OCI-M1 (cell line): ENCODE measurements around the gene MSI2.

Experiments
- DNase-seq: peaks from one replicate; lab custom pipeline; 2025; lab: John Stamatoyannopoulos, UW

The MSI2 gene

DNA sequence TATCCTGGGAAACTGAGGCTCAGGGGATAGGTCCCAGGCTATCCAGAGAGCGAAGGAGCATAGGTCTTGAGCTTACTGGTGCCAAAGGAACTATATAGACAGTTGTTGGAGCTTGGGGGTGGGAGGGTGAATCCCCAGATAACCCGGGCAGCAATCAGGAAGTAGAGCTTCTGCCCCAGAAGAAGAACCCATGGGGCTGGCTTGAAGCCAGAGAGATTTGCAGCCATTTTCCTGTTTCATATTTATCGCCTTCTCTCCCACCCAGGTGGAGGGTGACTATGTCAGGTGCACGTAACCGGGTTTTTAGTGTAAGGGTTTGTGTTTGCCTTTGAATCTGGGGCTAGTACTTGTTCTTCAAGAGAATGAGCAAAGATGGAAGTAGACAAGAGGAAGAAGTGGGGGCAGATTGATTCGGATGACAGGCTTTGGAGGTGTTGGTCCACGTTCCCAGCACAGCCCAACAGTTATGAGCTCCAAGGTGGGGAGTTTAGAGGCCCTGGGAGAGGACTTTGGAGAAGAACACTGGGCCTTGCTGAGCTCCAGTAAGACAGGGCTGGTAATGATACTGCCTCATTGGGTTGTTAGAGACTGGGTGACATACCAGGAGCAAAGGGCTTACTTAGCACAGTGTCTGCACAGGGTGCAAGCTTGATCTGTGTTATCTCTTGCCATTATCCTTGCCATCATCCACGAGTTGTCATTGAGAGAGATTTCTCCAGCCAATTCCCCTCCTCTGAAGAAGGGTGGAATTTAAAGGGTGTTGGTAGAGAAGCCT is 343.1 kb downstream of the MSI2 start:
- peak; percentile 48 for DNase-seq

DNA sequence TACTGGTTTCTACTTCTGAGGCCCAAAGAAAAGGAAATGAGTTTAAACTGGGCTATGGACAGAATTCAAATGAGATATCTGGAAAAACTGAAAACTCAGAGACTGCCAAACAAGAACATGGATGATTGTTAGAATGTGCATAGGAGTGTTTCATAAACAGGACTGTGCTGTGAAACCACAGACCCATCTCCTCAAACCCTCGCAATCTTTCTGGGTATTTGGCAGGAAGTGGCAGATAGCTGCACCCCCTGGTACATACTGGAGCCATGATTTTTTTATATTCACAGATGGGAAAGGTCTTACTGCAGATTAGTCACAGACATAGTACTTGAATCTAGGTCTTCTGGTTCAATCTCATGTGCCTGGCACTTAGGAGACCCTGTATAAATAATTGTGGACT is 343.8 kb downstream of the MSI2 start:
- DNase-seq, result peak; percentile 21

DNA sequence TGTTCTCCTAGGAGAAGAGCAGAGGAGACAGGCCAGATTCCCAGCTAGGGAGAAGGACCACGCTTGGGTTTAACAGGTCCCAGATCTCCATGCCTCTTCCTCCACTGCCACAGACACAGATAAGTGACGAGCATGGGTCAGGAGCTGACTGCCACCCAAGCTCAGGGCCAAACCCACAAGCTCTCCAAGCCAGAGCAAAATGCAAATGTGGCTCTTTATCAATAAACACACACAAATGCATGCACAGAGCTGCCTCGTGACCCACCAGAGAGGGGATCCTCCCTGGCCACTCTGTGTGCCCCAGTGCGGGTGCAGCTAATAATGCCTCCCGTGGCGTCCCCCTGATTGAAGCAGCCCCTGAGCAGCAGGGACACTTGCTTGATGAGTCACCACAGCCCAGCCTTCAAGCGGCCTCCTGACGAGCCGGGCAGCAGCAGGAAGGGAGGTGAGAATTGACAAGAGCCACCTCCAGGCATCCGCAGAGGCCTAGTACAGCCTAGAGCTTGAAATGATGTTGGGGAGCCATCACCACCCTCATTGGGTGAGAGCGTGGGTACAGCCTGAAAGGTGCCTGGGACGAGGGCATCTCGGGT is 344.9 kb downstream of the MSI2 start:
- no peak for DNase-seq

DNA sequence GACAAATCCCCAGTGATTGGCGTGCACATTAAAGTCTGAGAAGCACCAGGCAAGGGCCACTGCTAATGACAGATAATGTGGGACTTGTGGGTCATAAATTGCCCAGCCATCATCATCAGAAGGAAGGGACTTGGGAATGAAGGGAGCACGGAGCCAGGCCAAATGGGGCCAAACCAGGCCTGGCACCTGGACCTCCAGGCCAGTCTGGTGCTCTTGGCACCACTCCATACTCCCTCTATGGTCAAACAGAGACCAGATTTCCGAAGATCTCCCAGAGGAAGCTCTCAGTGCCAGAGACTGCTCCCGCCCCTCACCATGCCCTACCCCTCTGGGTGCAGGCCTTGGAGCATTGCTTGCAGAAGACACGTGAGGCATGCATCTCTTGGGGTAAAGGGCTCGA is 346.6 kb downstream of the MSI2 start:
- no peak for DNase-seq

DNA sequence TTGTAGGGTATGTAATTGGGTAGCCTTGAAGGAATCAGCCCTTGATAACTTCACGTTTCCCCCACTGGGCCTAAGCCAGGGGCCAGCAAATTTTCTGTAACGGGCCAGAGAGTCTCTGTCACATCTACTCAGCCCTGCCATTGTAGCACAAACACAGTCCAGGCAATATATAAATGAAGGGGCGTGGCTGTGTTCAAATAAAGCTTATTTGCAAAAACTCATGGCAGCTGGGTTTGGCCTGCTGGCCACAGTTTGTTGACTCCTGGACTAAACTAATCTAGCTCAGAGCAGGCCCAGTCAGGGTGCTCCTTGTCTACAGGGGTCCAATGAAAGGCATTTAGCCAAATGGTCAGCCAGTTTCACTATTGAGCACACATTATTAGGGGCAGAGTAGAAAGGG is 347.2 kb downstream of the MSI2 start:
- no peak for DNase-seq

DNA sequence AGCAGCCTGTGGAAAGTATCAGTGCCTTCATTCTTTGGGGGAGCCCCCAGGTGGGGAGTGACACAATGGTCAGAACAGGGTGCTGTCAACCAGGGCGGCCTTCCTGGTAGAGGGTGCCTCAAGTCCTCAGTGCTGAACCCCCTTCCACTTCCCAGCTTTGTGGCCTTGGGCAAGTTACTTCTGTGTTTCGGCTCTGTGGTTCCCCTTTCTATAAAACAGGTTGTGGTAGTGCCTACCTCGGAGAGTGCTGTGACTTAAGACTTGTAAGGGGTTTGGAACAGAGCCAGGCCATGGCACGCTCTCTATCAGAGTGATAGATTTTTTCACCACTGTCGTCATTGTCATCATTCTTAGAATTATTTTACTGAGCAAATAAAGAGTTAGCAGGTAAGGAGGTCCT is 347.7 kb downstream of the MSI2 start:
- peak; percentile 4 for DNase-seq

DNA sequence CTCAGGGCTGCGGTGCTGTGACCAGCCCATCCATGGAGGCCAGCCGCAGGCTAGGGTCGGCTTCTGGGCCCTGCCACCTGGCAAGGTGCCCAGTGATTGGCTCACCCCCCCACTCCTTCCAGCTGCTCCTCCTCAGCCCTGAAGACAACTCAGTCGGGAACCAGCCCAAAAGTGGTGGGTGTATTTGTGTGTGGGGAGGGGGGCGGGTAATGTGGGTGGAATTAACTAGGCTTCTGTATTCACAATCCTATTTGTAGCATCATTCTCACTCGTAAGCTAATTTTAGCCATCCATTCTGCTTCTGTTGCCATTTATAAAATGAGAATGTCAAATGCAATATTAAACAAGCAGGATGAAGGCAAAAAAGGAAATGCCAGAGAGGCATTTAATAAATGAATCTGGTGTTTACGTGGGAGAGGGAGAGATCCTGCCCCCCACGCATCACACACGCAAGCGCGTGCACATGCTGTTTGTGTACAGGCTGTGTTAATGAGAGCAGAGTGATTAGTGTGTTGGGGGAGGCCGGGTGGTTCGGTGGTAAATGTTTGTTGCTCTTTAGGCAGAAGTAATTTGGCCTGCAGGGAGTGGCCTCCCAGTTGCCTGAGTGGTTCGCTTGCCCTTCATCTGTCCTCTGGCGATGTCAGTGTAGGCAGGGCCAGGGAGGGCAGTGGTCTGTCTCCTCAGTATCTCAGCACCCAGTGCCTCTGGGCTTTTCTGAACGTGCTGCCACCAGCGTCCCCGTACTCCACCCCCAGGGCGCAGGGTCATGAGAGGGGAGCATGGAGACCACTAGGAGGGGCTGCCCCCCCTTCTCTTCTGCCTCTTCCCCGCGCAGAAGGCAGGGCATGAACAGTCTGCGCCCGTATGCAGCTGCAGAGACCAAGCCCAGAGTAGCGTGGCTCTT is 348.7 kb downstream of the MSI2 start:
- DNase-seq, result no peak

DNA sequence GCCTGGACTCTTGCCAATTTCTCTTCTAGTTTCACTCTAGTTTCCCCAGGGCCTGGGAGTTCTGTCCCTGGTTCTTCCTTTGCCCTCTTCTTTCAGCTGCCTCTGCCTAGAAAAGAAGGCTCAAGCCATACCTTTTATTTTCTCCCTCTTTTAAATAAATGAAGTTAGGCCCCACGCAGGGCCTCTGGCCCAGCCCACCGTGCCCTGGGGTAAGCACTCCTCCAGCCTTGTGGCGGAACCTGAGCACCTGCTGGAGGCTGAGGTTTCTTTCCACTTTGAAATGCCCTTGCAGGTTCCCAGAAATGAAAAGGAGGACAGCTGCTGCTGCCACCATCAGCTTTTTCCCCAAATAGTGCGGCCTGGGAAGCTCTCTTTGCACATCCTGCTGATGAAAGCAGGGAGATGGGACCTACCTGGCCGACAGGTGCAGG is 349.4 kb downstream of the MSI2 start:
- peak; percentile 15 for DNase-seq

DNA sequence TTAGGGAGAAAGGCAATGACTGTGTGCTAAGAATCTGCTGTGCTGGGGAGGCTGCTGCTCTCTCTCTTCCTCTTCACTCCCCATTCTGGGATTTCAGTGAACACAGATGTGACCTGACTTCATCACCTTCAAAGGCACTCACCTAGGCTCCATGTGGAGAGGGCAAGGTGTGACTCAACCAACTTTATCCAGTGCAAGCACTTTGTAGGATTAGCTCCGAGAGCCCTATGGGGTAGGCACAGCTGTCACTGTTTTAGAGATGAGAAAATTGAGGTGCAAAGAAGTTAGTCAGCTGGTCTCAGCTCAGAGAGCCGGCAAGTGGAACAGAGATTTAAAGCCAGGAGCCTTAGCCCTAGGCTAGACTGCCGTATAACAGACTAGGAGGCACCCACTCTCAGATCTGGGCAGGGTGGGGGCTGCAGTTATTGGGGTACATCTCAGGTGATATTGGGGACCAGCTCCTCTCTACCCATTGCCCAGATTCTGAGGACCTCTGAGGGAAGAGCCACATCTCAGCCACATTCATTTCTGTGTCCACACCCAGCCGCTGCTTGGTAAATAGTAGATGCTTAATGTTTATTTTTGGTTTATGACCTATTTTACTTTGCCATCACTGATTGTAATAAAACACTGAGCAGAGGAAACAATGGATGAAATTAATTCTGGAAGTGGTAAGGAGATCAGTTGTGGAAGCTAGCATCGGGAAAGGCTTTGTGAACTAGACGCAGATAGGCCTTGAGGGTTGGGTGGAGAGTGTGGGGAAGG is 350.0 kb downstream of the MSI2 start:
- no peak for DNase-seq

DNA sequence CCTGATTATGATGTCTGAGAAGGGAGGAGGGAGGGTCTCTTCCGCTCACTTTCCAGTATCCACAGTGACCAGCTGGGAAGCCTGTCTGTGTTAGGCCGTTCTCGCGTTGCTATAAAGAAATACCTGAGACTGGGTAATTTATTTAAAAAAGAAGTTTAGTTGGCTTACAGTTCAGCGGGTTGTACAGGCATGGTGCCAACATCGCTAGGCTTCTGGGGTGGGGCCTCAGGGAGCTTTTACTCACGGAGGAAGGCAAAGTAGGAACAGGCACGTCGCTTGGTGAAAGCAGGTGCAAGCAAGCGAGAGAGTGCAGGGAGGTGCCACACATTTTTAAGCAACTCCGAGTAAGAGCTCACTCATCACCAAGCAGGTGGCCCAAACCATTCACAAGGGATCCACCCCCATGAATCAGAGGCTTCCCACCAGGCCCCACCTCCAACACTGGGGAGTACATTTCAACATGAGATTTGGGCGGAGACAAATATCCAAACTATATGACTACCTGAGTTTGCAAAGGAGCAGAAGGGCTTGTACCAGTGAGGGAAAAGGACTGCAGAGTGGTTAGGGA is 351.3 kb downstream of the MSI2 start:
- DNase-seq, result no peak

DNA sequence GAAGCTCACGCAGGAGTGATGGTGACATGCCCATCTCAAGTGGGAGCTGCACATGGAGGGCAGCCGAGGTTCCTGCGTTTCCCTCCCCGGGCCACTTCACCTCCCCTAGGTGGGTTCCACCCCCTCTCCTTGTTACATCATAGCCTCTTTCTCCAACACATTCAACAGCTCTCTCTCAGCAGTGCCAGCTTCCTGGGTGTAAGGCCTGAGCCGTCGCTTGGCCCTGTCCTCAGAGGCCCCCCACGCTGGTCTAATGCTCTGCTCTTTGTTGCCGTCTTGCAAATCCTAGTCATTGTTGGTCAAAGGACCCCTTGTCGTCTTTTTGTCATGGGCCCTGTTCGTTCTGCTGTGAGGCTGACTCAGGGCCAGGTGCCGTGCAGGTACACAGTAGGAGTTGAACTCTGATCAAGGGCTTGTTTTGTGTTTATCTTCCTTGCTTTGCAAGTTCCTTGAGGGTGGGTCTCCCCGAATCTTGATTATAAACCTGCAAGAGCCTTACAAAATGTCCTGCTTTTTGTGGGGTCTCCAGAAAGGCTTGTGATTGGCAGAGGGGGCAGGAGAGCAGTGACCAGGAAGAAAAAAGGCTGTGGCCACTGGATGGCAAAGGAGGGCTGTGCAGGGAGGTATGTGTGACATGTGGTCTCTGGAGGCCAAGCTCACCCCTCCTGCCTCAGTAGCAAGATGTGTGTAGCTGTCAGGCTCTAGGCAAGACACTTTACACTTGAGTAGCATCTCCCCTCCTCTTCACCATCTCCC is 352.2 kb downstream of the MSI2 start:
- DNase-seq, result no peak

DNA sequence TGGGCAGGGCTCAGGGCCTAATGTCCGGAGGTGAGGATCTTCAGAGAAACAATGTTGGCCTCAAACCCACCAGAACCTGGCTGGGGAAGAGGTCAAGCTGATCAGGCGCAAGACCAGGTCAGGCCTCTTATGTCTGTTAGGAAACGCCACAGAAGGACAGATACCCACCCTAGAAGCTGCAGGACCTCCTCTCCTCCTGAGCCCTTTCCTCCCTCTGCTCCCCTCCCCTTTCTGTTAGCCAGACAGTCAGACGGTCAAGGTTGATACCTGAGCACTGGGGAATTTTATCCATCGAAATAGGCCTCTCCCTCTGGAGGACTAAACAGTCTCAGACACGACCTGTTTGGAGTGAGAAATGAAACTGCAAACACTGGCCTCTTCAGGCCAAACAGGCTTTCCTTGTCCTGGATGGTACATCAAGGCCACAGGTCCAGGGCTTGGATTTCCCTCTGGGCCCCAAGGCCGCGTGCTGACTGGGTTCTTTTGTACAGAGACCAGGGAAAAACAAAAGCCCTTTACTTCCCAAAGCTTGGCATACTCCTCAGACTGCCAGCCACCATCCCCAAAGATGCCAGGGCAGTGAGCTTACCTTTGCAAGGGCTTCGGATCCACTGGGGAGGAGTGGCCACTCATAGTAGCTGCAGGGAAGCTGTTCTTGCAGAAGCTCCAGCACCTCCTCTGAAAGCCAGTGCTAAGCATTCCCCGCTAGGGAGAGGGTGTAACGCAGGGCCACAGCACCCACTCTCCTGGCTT is 353.0 kb downstream of the MSI2 start:
- no peak for DNase-seq

DNA sequence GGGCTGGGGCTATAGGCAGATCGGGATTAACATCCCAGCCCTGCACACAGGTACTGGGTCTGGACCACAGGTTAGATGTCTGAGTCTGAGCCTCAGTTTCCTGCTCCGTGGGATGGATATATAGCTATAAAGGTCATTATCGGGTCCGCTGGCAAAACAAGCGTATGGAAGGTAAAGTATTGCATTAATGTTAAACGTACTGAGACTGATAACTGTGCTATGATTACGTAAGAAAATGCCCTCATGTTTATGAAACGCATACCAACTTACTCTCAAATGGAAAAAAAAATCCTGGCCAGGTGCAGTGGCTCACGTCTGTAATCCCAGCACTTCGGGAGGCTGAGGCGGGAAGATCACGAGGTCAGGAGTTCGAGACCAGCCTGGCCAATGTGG is 353.6 kb downstream of the MSI2 start:
- DNase-seq, result no peak

DNA sequence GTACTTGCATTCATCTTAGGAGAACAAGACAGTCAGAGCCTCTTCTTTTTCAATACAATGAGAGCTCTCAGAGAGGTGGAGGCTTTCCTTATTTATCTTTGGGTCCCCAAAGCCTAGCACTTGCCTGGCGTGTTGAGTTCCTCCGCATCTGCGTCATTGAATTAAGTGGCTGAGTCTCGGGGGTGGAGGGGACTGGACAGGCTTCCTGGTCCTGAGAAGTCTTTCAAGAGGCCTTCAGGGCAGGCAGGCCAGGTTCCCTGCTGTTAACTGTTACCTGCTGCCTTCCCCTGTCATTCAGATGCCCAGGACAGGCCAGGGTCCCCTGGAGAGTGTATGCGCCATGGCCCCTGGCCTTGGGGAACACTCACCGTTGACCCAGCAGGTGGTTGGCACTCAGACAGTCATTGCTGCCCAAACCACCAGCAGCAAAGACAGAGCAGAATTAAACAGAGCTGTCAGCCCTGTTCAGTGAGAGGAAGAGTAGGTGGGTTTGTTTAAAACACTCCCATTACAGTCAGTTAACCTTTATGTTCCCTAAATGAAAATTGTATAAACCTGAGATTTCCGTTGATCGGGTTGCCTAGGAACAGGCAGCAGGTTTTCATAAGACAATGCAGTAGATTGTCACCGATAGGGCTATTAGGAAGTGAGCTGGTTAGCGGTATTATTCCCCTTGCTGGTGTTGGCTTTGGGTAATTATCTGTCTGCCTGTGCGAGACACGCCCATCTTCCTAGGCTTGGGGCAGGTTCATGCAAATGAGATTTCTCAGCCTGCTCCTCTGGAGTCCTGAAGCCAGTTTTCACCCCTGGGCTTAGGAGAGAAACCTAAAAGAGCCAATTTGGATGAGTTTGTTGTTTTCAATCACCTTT is 356.1 kb downstream of the MSI2 start:
- peak; percentile 49 for DNase-seq

DNA sequence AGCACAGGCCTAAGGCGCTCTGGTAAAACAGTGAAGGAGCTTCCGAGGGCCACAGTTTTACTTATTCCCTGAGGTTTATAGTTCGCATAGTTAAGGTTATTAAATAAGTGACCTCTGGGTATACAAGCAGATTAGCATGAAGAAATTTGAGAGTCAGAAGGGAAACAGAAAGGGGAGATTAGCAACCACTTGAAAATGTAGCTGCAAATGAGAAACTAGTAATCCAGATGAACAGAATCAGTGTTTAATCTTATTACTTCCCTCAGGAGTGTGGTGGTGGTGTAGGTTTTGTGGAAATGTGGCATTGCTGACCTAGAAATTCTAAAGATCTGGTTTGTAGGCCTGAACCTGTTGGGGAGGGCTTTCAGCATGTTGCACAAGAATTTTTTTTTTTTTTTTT is 358.4 kb downstream of the MSI2 start:
- DNase-seq, result no peak

DNA sequence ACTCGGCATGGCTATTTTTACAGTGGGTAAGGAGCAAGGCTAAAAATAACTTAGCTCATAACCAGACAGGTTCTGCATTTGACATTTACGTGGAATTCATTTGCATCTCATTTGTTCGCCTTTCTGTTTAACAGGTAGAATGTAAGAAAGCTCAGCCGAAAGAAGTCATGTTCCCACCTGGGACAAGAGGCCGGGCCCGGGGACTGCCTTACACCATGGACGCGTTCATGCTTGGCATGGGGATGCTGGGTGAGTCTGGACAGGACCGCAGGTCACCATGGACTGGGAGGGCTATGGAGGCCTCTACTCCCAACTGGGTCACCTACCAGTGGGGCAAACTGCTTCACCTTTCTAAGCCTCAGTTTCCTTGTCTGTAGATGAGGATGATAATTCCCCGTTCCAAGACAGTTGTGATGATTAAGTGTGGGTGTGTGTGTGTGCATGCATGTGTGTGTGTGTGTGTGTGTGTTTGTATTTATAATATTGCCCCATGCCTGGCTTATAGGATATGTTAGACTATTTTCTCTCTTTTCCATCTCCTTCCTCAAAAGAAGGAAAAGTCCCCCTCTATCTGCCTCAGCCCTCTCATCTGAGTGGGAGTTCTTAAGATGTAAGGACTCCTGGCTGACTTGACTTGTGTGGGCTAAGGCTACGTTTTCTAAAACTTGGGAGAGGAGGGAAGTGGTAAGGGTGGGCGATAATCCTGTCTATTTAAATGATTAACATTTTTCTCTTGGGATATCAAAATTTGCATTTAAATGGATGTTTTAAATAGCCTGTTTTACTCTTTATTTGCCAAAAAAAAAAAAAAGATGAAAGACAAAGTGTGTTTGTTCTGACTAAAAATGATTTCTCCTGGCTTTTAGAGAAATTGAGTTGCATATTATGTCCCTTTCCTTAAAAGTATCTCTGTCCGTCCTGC is 359.8 kb downstream of the MSI2 start:
- no peak for DNase-seq

DNA sequence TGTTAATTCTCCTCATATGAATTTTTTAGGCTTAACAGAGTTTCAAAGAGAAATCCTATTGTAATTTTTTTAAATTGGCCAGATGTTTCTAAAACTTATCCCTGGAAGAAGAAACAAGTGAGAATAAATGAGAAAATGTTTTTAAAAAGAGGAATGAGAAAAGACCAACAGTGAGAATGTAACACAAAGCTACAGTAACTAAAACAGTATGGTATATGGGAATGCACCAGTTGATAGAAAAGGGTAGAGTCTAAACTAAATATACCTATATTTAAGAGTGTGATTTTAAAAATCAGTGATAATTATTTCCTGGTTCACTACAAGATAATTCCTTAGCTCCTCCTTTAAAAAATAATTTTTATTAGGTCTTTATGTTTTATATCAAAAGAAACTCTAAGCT is 360.9 kb downstream of the MSI2 start:
- DNase-seq, result no peak
